ENCODE measurements around the gene MAP1S. TPM values are rescaled to one million over a fixed set of nuclear protein-coding genes. Genes with fewer than 3 reads are reported as not detected.

The MAP1S gene
- total RNA-seq, 3 donors from 2014 or later, result 11.2 to 17.4 (median 15.4) TPM

- Histone ChIP-seq H3K4me1 (no peaks in the 10 kb centered on the region), H3K4me3 (no peak overlapping the region), H3K27ac (no peak overlapping the region), H3K9me3 (no peaks in the 10 kb centered on the region), H3K36me3 (no peaks in the 10 kb centered on the region), H3K27me3 (no peaks in the 10 kb centered on the region)
- intact Hi-C loops (cut with DNase I; ENCODE audit: low total_unique reads), result loop anchor here (5.0 kb wide), 1 partner anchor 44 kb away; no protein-coding TSS in a partner anchor
- no peak for TF ChIP-seq POLR2A (IDR thresholded peaks at IDR 0.05)
- no peak for TF ChIP-seq POLR2AphosphoS5 (IDR thresholded peaks at IDR 0.05)
- no peak for TF ChIP-seq CTCF (IDR thresholded peaks at IDR 0.05)
- no peak for DNase-seq (ENCODE audit: low spot score in 2 of 2)
These were observed 36.8 kb downstream of the MAP1S start for GRCh38 chr19:17755977-17756670.

- Histone ChIP-seq H3K27me3 (no peaks in the 10 kb centered on the region), H3K4me3 (no peak overlapping the region), H3K9me3 (no peaks in the 10 kb centered on the region), H3K36me3 (no peaks in the 10 kb centered on the region), H3K4me1 (no peaks in the 10 kb centered on the region), H3K27ac (no peak overlapping the region)
- peak; percentile 45 to 75 for DNase-seq (ENCODE audit: low spot score in 2 of 2)
- intact Hi-C loops (cut with DNase I; ENCODE audit: low total_unique reads), result loop anchor here (5.0 kb wide), 1 partner anchor 45 kb away; no protein-coding TSS in a partner anchor
- TF ChIP-seq POLR2AphosphoS5 (IDR thresholded peaks at IDR 0.05) (no peak), CTCF (IDR thresholded peaks at IDR 0.05) (no peak), POLR2A (IDR thresholded peaks at IDR 0.05) (no peak)
These were observed 37.8 kb downstream of the MAP1S start for GRCh38 chr19:17757125-17757524.

GRCh38 chr19:17758515-17758914, 39.2 kb downstream of the MAP1S start:
- no peak for DNase-seq (ENCODE audit: low spot score in 2 of 2)
- Histone ChIP-seq H3K4me3 (no peak overlapping the region), H3K27ac (no peak overlapping the region), H3K27me3 (no peaks in the 10 kb centered on the region), H3K9me3 (no peaks in the 10 kb centered on the region), H3K4me1 (no peaks in the 10 kb centered on the region), H3K36me3 (no peaks in the 10 kb centered on the region)
- TF ChIP-seq CTCF (IDR thresholded peaks at IDR 0.05) (no peak), POLR2A (IDR thresholded peaks at IDR 0.05) (no peak), POLR2AphosphoS5 (IDR thresholded peaks at IDR 0.05) (no peak)
- intact Hi-C loops (cut with DNase I; ENCODE audit: low total_unique reads), result loop anchor here (5.0 kb wide), 1 partner anchor 46 kb away; no protein-coding TSS in a partner anchor

- no peaks in the 10 kb centered on the region for H3K36me3 ChIP-seq
- no peaks in the 10 kb centered on the region for H3K27me3 ChIP-seq
- TF ChIP-seq POLR2A (IDR thresholded peaks at IDR 0.05), result no peak
- TF ChIP-seq CTCF (IDR thresholded peaks at IDR 0.05), result no peak
- no peak for TF ChIP-seq POLR2AphosphoS5 (IDR thresholded peaks at IDR 0.05)
- intact Hi-C loops (cut with DNase I; ENCODE audit: low total_unique reads), result no loop called here
- no peaks in the 10 kb centered on the region for H3K9me3 ChIP-seq
- H3K27ac ChIP-seq, result no peak overlapping the region
- no peaks in the 10 kb centered on the region for H3K4me1 ChIP-seq
- no peak overlapping the region for H3K4me3 ChIP-seq
- DNase-seq (ENCODE audit: low spot score in 2 of 2), result no peak
These were observed 41.9 kb downstream of the MAP1S start for GRCh38 chr19:17761148-17761547.

GRCh38 chr19:17762505-17763229, 43.4 kb downstream of the MAP1S start:
- H3K27me3 ChIP-seq, result no peaks in the 10 kb centered on the region
- no peaks in the 10 kb centered on the region for H3K36me3 ChIP-seq
- DNase-seq (ENCODE audit: low spot score in 2 of 2), result no peak
- H3K27ac ChIP-seq, result no peak overlapping the region
- no peak for TF ChIP-seq POLR2AphosphoS5 (IDR thresholded peaks at IDR 0.05)
- no peak for TF ChIP-seq POLR2A (IDR thresholded peaks at IDR 0.05)
- no peak for TF ChIP-seq CTCF (IDR thresholded peaks at IDR 0.05)
- no peak overlapping the region for H3K4me3 ChIP-seq
- H3K4me1 ChIP-seq, result no peaks in the 10 kb centered on the region
- no peaks in the 10 kb centered on the region for H3K9me3 ChIP-seq
- intact Hi-C loops (cut with DNase I; ENCODE audit: low total_unique reads), result no loop called here
